Ascending aorta (tissue), 2 donors: Measurements from ENCODE around the gene WFIKKN1. TPM values are rescaled to one million over a fixed set of nuclear protein-coding genes. Genes with fewer than 3 reads are reported as not detected.

Experiments
- DNase-seq, 2 donors: peaks; one replicate each; pipeline ENCODE4 v3.0.0-alpha.2; 2019; ENCODE audit warnings: low spot score in 2 of 2
- H3K27ac ChIP-seq, 2 donors: fragments of 200-600 bp; sonication (generic); one replicate each; pipeline ENCODE4 v1.5.1; 2016 to 2017; ENCODE audit warnings: mild to moderate bottlenecking in 1 of 2
- H3K27me3 ChIP-seq: fragments of 200-600 bp; sonication (generic); one replicate; pipeline ENCODE4 v1.5.1; 2017
- H3K36me3 ChIP-seq, 2 donors: fragments of 200-600 bp; sonication (generic); one replicate each; pipeline ENCODE4 v1.5.1; 2016
- H3K4me1 ChIP-seq, 2 donors: fragments of 200-600 bp; sonication (generic); one replicate each; pipeline ENCODE4 v1.5.1; 2016 to 2017; ENCODE audit warnings: mild to moderate bottlenecking in 1 of 2
- H3K4me3 ChIP-seq, 2 donors: fragments of 200-600 bp; sonication (generic); one replicate each; pipeline ENCODE4 v1.5.1; 2016 to 2017; ENCODE audit warnings: mild to moderate bottlenecking in 1 of 2
- H3K9me3 ChIP-seq, 2 donors: fragments of 200-600 bp; sonication (generic); one replicate each; pipeline ENCODE4 v1.5.1; 2016
- CTCF ChIP-seq, 3 experiments: fragments of 200-600 bp in 2 of 3; fragments of 450-650 bp in 1 of 3; sonication (generic) in 2 of 3; IDR thresholded peaks; one replicate each; pipeline ENCODE4 v1.5.1; 2016 to 2019; ENCODE audit warnings: antibody characterized with exemption in 3 of 3, mild to moderate bottlenecking in 1 of 3, moderate library complexity in 1 of 3
- intact Hi-C: fragments of 100-400 bp; cut with DNase I; formaldehyde crosslinking; loops from one replicate; pipeline ENCODE4 v1.15.1; 2023
- total RNA-seq: library from RNA; depleted of rRNA; stranded (reverse); fragments of >200 nt; gene quantifications from one replicate; pipeline ENCODE4 v1.1.0, GENCODE V29; 2016

The WFIKKN1 gene
- total RNA-seq, 1 donor from 2014 or later, result not detected

- no peaks in the 10 kb centered on the region for H3K27me3 ChIP-seq
- H3K9me3 ChIP-seq, result no peaks in the 10 kb centered on the region
- no peak for TF ChIP-seq CTCF (IDR thresholded peaks at IDR 0.05)
- no peaks in the 10 kb centered on the region for H3K36me3 ChIP-seq
- H3K4me1 ChIP-seq, result peaks cover 9 to 19% of the 10 kb centered on the region in 2 donors
- H3K4me3 ChIP-seq, result peak within 1 kb of the TSS; percentile 76 to 91
- H3K27ac ChIP-seq, result peak within 1 kb of the TSS; percentile 83 to 87
- DNase-seq, result peak; percentile 71 to 95
- intact Hi-C loops, result loop anchor here (1.0 kb wide), 1 partner anchor 12 kb away; no protein-coding TSS in a partner anchor
Observed at GRCh38 chr16:648781-649589, 18.2 kb downstream of the WFIKKN1 start, which contains the start of gene WDR90. WDR90 (plus strand) TSS chr16:649365; CDS start chr16:649417, 52 bp downstream.

GRCh38 chr16:649631-650030 lies 18.8 kb downstream of the WFIKKN1 start:
- intact Hi-C loops, result loop anchor here (1.0 kb wide), 1 partner anchor 12 kb away; no protein-coding TSS in a partner anchor
- no peak for DNase-seq
- H3K4me3 ChIP-seq, result peak overlapping the region; percentile 76 to 91
- peak overlapping the region in 1 of 2 donors; percentile 87 for H3K27ac ChIP-seq
- peaks cover 9 to 19% of the 10 kb centered on the region in 2 donors for H3K4me1 ChIP-seq
- no peaks in the 10 kb centered on the region for H3K27me3 ChIP-seq
- no peaks in the 10 kb centered on the region for H3K36me3 ChIP-seq
- H3K9me3 ChIP-seq, result no peaks in the 10 kb centered on the region
- no peak for TF ChIP-seq CTCF (IDR thresholded peaks at IDR 0.05)

GRCh38 chr16:651844-652243 lies 21.1 kb downstream of the WFIKKN1 start:
- peaks cover 9 to 19% of the 10 kb centered on the region in 2 donors for H3K4me1 ChIP-seq
- peaks cover 4 to 7% of the 10 kb centered on the region in 2 donors for H3K36me3 ChIP-seq
- H3K9me3 ChIP-seq, result no peaks in the 10 kb centered on the region
- TF ChIP-seq CTCF (IDR thresholded peaks at IDR 0.05), result no peak
- no peak for DNase-seq
- H3K4me3 ChIP-seq, result no peak overlapping the region
- no peaks in the 10 kb centered on the region for H3K27me3 ChIP-seq
- intact Hi-C loops, result no loop called here
- H3K27ac ChIP-seq, result no peak overlapping the region

- intact Hi-C loops, result no loop called here
- no peak for TF ChIP-seq CTCF (IDR thresholded peaks at IDR 0.05)
- no peak for DNase-seq
- H3K9me3 ChIP-seq, result no peaks in the 10 kb centered on the region
- no peak overlapping the region for H3K4me3 ChIP-seq
- peaks cover 4 to 7% of the 10 kb centered on the region in 2 donors for H3K36me3 ChIP-seq
- no peaks in the 10 kb centered on the region for H3K27me3 ChIP-seq
- H3K27ac ChIP-seq, result no peak overlapping the region
- peaks cover 9 to 17% of the 10 kb centered on the region in 2 donors for H3K4me1 ChIP-seq
Observed at GRCh38 chr16:652454-653305, 21.9 kb downstream of the WFIKKN1 start.

GRCh38 chr16:654034-654433 lies 23.2 kb downstream of the WFIKKN1 start:
- H3K27ac ChIP-seq, result no peak overlapping the region
- no peaks in the 10 kb centered on the region for H3K27me3 ChIP-seq
- H3K9me3 ChIP-seq, result no peaks in the 10 kb centered on the region
- H3K4me1 ChIP-seq, result peaks cover 0 to 7% of the 10 kb centered on the region in 2 donors
- DNase-seq, result no peak
- H3K4me3 ChIP-seq, result no peak overlapping the region
- peaks cover 4 to 7% of the 10 kb centered on the region in 2 donors for H3K36me3 ChIP-seq
- intact Hi-C loops, result no loop called here
- no peak for TF ChIP-seq CTCF (IDR thresholded peaks at IDR 0.05)
